A375 (cell line): ENCODE data around the gene ZC3H12D. TPM values are rescaled to one million over a fixed set of nuclear protein-coding genes. Genes with fewer than 3 reads are reported as not detected.

Experiments
- small RNA-seq: library from RNA; depleted of rRNA; stranded (forward); fragments of <200 nt; gene quantifications from one replicate; pipeline ENCODE3, GENCODE V24; 2014
- total RNA-seq: library from RNA; depleted of rRNA; stranded (reverse); fragments of >200 nt; shearing (Covaris generic); gene quantifications from 2 replicates; pipeline ENCODE4 v1.2.3, GENCODE V29; 2014; rRNA removed

Gene ZC3H12D
- 0.08 and 0.16 TPM in 2 replicates for total RNA-seq

DNA sequence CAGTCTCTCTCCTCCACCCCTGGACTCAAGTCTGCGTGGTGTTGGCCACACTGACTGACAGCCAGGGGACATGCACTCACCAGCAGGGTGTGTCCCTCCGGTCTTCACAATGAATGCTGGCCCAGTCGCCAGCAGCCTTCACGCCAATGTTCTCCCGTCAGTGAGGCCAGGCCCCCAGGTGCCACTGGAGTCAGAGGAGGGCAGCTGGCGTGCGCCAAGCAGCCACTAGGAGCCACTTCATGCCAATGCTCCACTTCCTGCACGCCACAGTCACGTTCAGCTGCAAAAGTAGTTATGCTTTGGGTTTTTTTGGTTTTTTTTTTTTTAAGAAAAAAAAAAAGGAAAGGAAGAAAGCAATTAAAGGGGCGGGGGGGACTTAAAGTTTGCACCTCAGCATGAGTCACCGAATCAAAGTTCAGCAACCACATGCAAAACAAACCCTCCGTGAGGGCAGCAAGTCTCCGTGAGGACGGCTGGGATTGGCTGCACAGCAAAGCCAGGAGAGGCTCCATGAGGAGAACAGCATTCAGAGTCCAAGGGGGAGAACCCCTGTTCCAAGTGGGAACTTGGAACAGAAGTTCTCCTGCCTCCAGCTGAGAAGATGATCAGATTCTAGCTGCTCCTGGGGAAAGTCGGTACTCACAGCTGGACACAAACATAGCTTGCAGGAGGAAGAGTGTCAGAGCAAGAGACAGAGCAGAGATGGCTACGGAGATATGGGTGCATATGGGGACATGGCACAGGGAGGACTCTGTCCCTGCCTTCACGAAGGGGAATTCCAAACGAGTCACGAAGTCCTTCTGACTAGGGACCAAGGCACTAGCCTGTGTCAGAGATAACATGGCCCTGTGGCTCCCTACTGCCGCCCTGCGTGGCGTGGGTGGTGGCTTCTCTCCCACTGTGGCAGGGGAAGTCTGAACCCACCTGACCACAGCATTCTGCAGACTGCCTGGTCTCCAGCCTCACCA is at the start of gene ZC3H12D:
ZC3H12D (minus strand) TSS at position 282 of the 968 bp plus-strand sequence. CDS start 10,471 bp downstream, outside the sequence.

GRCh38 chr6:149400050-149400449 is 84.8 kb downstream of the ZC3H12D start, which contains the start of gene SUMO4:
TSS of gene SUMO4 (plus strand) at chr6:149400262. CDS start at chr6:149400392, 130 bp downstream.

Small RNA genes within 50 kb of the gene (small RNA-seq; reads per million reads assigned to genes)
- 0.13 reads per million for gene RNU7-3P

Other genes starting within 250 kb of the ZC3H12D start
- 11.0 and 12.3 TPM in 2 replicates for gene TAB2, start 167.3 kb downstream of the ZC3H12D start, total RNA-seq
- 0.34 and 1.5 TPM in 2 replicates for gene SUMO4, start 84.8 kb downstream of the ZC3H12D start, total RNA-seq
- 17.9 and 23.5 TPM in 2 replicates for gene PPIL4, start 61.0 kb upstream of the ZC3H12D start, total RNA-seq
- 19.3 and 22.4 TPM in 2 replicates for gene GINM1, start 81.4 kb upstream of the ZC3H12D start, total RNA-seq
- gene KATNA1, start 163.7 kb upstream of the ZC3H12D start, total RNA-seq = 16.4 and 21.9 TPM in 2 replicates
- gene LATS1, start 233.1 kb upstream of the ZC3H12D start, total RNA-seq = 10.5 and 11.6 TPM in 2 replicates